HL-60 (cell line): ENCODE measurements around the gene ABHD5.

ENCODE experiments used
- CTCF ChIP-seq: IDR thresholded peaks from one replicate; pipeline ENCODE4 v1.5.1; 2011; ENCODE audit warnings: low read length, control low read depth, inconsistent platforms; ENCODE audit not compliant: insufficient read depth
- POLR2AphosphoS5 ChIP-seq: IDR thresholded peaks from 2 replicates; pipeline ENCODE4 v1.6.1; 2012; ENCODE audit warnings: low read depth
- REST ChIP-seq: IDR thresholded peaks from 2 replicates; pipeline ENCODE4 v1.6.1; 2012; ENCODE audit warnings: low read depth; ENCODE audit not compliant: insufficient replicate concordance

GRCh38 chr3:43765521-43765971 lies 74.8 kb downstream of the ABHD5 start:
- TF ChIP-seq CTCF (no peak), POLR2AphosphoS5 (no peak), REST (no peak)
